ENCODE measurements around the gene SMOC1.

DNA sequence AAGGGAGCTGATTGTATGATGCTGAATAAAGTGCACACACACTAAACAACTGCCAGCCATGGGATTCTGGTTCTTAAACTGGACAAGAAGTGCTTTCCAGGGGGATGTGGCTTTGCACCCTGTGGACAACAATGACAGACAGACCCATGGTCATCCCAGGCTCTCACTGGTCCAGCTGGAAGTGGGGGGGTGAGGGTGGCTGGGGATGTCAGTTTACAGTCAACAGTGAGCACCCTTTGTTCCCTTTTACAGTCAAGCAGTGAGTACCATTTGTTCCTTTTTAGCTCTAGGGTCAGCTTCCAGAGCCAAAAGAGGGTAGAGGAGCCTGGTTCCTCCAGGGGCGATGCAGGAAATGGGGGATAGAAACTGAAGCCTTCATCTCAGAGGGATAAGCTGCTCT is 100.7 kb downstream of the SMOC1 start:
- no peak for TF ChIP-seq POLR2A (IDR thresholded peaks at IDR 0.05)
- TF ChIP-seq CTCF (IDR thresholded peaks at IDR 0.05), result no peak
- TF ChIP-seq EP300 (IDR thresholded peaks at IDR 0.05), result no peak

Measured in ovary (tissue), 3 donors.